Femur (tissue), 1 donor: Measurements from ENCODE around the gene TTC27.
"Not testable (repeated sequence)": the region's sequence is repeated elsewhere in the genome, so short reads cannot be mapped to it uniquely, and the experiment has no call there.

Experiments used
- DNase-seq: peaks from one replicate; pipeline ENCODE4 v3.0.0-alpha.2; 2017

TTC27 gene

DNA sequence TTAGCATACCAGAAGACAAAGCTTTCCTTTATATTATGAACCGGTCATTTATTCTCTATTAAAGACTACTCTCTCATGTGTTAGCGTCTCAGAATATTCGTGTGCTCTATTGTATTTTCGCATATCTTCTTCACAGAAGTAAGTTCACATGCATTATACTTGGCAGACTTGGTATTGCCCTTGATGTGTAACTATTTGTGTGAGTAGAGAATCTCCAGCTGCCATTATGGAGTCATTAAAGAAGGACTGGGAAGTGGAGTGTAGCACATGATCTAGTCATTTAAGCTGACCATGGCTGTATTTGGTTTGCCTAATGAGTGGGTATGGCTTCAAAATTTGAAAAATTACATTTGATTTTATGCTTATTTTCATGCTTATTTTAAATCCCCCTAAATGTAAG is 92.9 kb downstream of the TTC27 start:
- no peak for DNase-seq

DNA sequence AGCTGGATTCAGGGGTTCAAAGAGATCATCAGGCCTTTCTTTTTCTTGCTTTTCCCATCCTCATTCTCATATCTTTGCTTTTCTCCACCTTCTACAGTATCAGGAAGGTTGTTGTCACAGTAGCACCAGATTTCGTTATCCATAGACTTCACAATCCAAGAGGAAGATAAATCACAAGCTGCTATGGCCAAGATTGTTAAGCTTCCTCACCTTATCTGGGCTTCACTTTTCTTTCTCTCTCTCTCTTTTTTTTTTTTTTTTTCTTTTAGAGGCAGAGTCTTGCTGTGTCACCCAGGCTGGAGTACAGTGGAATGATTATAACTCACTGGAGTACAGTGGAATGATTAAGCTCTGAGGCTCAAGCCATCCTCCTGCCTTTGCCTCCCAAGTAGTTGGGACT is 93.5 kb downstream of the TTC27 start:
- DNase-seq = no peak

DNA sequence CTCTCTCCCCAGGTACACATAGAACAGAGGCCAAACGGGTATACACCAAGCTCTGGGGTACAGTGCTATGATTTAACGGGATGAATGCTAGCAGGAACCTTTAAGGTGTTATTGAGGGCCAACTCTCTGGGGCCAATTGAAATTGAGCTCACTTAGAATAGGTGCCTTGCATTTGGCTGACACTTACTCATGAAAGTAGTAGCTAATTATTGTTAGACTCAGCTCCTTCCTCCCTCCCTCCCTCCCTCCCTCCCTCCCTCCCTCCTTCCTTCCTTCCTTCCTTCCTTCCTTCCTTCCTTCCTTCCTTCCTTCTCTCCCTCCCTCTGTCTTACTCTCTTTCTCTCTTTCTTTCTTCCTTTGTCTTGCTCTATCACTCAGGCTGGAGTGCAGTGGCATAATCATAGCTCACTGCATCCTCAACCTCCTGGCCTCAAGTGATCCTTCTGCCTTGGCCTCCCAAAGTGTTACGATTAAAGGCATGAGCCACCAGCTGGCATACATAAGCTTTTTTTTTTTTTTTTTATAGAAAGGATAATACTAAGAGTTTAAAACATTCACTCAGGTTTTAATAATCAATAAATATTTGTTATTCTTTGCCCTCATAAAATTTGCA is 95.7 kb downstream of the TTC27 start:
- DNase-seq = no peak

DNA sequence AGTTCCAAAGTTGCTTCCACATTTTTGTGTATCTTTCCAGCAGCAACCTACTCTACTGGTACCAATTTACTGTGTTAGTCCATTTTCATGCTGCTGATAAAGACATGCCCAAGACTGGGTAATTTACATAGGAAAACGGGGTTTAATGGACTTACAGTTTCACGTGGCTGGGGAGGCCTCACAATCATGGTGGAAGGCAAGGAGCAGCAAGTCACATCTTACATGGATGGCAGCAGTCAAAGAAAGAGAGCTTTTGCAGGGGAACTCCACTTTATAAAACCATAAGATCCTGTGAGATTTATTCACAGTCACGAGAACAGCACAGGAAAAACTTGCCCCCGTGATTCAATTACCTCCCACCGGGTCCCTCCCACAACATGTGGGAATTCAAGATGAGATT is 98.8 kb downstream of the TTC27 start:
- DNase-seq = not testable (repeated sequence)

DNA sequence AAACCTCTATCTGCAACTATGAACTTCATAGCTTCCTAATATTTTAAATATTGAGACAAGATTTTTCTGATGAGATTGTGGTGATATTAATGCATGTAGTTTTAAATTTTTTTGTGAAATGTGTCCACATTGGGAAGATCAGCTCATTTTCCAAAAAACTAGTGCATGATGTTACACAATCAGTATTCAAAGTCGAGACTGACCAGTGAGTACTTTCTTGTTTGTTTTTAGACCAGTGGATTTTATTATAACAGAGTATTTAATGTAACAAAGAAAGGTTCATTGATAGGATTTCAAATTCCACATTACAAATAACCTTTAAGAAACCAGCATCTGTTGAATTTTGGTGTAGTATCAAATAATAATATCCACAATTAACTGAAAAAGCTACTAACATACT is 99.3 kb downstream of the TTC27 start:
- no peak for DNase-seq

DNA sequence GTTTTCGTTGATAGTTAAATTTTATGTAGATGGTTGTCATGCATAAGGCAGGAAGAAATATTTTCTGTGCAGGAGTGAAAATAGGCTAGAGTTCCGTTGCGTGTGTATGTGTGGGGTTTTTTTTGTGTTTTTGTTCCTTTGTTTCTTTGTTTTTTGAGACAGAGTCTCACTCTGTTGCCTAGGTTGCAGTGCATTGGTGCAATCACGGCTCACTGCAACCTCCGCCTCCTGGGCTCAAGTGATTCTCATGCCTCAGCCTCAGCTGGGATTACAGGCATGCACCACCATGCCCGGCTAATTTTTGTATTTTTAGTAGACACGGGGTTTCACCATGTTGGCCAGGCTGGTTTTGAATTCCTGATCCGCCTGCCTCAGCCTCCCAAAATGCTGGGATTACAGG is 103.1 kb downstream of the TTC27 start:
- not testable (repeated sequence) for DNase-seq

DNA sequence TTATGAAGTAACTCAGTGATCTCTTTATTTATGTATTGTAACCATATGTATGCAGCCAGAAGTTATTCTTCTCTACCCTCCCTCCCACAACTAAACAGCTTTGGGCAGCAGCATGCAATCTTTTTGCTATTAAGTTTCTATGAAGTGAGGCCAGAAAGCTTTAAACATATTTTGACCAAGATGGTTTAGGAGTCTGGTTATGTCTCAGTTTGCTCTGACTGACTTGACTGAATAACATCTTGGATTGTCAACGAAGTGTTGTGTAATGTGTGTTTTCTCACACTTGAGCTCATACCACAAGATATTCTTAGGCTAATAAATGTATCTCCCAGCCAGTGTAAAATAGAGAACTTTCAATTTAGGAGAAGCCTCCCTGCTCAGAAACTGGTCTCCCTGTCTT is 104.3 kb downstream of the TTC27 start:
- DNase-seq = no peak

DNA sequence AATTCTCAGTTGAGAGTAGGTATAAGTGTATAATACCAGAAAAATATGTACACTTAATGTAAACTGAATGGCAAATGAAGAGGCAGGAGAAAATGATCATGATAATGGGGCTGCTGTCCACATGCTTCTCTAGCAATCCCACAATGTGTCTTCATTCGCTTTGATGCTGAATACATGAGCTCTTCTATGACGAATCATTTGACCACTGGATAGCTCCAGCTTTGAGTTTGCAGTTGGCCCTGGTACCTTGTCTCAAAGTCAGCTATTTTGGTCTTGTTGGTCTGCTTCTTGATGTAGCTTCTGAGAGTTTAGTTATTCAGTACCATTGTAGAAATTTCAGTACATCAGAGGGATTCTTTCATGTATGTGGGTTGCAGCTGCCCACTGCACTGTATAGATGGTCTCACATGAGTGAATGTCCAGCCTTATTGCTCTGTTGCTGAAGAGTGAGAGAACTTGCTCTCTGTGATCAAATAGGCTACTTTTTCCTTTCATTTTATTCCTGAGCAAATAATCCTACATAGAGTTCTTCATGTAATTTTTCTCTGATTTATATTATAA is 105.1 kb downstream of the TTC27 start:
- DNase-seq = no peak

DNA sequence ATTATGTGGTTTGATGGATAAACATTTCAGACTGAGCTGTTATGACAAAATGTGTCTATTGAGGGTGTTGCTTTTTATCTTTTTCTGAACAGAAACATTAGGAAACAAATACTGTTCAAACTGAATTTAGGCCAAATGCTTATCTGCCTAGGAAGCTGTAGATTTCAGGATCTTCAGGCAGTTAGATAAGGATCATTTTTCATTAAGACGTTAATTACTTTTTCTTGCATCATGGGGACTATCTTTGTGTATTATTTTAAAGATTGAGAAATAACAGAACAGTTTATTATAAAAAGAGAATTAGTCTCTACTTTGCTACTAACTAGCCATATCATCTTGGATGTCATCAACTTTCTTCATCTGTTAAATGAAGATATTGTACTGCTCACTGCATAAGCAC is 107.5 kb downstream of the TTC27 start:
- DNase-seq = no peak

DNA sequence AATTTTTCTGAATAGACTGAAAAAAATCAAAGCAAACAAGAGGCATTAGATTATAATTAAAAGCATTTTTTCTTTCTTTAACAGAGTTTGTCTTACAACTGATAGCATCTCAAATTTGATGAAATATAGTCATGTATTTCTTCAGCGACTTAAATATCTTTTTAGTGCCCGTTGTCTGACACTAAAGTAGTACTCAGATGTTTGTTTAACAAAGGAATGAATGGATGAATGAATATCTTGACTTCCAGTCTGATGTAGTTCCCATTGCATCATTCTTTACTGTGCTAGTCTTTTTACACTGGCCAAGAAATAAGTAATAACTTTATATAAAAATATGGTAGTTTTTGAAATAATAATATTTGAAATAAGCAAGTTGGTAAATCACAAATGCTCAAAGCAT is 111.1 kb downstream of the TTC27 start:
- DNase-seq = no peak

DNA sequence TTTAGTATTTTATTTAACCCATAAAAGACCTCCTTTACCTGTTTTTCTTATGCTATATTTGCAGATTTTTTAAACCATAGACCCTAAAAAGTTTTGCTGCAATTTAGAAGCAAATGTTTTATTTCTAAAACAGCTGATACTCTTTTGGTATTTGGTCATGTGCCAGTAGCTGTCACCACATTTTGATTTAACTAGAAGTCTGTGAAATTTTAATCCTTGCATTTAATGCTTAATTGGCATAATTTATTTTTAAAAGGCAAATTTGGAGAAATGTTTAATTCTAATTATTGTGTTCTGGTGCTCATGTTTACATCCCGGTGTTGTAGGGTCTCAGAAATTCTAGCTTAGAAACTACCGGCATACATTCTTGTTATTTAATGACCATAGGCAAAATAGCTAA is 111.8 kb downstream of the TTC27 start:
- no peak for DNase-seq

DNA sequence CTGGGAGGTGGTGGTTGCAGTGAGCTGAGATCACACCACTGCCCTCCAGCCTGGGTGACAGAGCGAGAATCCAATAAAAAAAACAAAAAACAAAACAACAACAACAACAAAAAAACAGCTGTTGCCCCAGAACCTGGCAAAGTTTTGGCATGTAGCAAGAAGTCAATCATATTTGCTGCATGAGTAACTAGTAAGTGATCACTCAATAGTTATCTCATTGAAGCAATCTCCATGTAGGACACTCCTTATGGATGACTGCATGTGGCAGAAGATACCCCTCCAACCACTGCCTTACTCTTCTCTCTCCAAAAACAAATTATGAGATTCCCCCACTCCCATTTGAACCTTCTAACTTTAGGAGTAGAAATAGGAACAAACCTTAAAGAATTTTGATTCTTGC is 113.7 kb downstream of the TTC27 start:
- DNase-seq = no peak

DNA sequence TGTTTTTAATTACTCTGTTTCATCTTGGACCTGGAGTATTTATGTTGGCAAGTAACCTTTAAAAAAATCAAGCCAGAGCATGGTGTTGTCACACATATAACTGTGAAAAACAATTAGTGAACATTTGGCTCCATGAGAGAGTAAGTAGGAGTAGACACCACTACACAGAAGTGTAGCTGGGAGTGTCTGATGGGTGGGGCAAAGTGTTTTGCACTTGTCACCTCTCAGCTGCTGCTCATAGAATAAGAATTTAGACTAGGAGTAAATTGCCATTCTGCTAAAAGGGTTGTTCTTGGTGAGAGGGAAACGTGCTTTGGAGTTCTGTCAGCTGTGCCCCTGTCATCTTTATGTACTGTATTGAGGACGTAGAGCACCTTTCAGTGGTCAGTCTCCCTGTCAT is 114.5 kb downstream of the TTC27 start:
- no peak for DNase-seq

DNA sequence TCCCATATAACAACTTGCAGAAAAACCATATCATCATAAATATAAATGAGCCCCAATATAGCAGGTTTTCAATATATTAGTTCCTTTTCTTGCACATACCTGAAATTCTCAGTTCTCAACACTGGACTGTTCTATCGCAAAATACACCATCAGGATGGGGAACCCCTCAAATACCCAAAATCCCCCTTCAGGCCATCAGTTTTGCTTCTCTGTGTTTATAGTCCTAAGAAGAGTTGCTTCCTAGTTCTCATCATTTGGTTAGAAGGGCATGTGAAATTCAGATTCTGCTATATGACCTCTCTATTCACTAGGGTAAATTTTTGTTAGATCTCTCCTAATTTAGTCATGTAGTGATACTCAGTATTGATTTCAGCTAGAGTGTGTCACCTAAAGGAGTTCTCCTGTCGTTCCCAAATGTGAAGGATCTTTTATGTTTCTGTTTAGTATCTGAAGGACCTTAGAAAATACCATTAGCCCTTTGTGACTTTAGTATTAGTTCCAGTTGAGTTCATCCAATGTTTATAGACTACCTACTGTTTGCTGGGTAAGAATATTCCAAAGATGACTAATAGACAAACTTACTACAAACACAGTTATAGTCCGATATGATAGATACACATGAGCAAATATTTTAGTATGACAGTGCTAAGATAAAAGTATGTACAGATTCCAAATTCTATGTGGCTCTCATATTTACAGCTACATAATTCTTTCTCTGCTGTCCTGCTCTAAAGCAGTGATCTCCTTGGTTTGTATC is 115.8 kb downstream of the TTC27 start:
- DNase-seq = no peak

DNA sequence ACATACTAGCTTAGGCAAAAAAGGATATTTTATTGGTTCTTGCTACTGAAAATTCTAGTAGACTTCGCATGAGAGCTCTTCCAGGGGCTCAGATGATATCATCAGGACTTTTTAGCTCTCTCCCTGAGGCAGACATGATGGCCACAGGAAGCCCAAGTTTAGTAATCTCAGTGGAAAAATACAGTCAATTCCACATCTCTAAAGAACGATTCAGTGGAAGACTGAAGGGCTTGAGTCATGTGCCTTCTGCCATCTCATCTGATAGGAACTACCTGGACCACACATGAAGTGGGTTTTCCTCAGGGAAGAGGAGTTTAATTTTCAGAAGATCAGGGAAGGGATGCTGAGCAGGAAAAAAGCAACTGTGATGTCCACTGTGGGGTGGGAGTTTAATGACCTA is 117.3 kb downstream of the TTC27 start:
- no peak for DNase-seq

DNA sequence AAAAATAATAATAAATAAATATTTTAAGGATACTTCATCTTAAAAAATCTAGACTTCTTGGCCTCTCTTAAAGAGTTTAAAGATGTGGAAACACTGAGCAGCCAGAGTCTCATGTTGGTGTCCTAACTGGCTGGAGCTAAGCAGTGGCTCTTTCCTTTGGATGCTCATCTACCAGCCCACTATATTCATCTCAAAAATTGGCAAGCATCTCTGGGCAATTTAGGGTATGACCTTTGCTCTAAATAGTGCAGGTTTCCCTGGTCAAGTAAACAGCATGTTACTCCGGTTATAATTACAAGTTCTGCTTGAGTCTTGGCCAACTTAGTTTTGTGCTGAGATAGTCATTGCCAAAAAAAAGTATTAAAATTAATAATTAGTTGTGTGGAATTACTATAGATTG is 117.8 kb downstream of the TTC27 start:
- DNase-seq = no peak

DNA sequence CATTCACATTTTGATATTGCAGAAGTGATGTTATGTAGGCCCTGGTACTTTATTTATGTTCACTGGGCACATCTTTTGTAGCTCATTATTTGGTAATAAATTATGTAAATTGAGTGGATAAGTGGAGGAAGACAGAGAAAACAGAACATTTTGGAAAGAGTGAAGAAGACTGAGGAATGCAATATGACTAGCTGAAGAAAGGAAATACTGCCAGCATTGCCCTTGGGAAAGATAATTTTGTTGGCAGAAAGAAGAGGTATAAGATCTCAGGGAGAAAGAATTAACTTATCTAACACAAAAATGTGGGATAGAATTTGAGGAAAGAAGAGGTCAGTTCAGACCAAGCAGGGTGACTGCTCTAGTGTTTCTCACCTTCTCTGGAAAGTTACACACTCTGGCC is 118.8 kb downstream of the TTC27 start:
- no peak for DNase-seq

DNA sequence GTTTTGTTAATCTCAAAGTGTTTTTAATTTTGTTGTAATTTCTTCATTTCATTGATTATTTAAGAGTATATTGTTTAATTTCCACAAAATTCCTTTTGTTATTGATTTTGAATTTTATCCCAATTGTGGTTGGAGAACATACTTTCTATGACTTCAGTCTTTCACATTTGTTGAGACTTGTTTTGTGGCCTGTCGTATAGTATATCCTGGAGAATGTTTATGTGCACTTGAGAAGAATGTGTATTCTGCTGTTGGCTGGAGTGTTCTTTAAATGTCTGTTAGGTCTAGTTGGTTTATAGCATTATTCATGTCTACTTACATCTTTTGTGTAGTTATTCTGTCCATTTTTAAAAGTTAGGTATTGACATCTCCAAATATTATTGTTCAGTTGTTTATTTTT is 120.3 kb downstream of the TTC27 start:
- no peak for DNase-seq

DNA sequence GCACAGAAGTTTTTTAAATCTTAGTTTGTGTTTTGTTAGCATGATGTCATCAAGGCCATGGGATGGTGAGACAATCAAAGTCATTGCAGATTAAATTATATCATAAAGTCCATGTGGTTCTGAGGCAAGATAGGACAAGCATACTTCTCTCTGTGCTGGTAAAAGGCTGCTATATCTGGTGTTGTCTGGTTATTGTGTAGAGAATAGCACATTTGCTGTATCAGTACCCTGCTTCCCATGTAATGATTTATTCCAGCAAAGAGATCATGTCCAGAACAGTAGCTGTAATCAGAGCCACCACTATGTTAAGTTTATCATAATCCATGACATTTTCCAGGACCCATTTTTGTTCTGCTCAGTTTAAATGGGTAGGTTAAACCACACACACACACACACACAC is 123.0 kb downstream of the TTC27 start:
- DNase-seq = no peak

DNA sequence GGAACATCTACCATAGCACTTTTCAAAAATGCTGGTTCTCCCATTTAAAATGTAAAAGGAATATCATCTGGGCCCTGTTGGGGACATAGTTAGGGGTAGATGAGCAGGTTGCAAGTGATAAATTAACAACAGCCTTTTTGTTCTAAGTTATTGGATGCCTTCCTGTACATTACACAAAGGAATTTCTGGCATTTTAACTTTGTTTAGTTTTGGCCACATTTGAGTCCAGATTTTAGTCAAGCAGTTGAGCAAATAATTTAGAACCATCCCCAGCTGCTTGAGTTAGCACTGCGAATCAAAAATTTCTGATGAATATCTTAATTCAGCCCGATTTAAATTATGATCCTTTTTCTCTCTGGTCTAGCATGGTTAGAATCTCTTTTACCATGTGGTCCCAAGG is 124.4 kb downstream of the TTC27 start:
- DNase-seq = no peak

DNA sequence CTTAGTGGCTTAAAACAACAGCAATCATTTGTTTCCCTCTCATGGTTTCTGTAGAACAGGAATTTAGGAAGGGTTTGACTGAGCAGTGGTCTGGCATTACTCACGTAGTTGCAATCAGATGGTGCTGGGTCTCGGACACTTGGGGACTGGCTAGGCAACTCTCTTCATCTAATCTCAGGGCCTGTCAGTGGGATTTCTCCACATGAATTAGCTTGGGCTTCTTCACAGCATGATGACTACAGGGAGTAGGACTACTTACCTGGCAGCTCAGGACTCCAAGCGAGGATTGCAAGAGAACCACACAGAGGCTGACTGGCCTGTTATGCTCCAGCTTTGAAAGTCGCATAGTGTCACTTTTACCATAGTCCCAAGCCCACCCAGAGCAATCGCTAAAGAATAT is 125.1 kb downstream of the TTC27 start:
- no peak for DNase-seq

DNA sequence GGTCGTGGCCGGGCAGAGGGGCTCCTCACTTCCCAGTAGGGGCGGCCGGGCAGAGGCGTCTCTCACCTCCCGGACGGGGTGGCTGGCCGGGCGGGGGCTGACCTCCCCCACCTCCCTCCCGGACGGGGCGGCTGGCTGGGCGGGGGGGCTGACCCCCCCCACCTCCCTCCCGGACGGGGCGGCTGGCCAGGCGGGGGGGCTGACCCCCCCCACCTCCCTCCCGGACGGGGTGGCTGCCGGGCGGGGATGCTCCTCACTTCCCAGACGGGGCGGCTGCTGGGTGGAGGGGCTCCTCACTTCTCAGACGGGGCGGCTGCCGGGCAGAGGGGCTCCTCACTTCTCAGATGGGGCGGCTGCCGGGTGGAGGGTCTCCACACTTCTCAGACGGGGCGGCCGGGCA is 126.8 kb downstream of the TTC27 start:
- DNase-seq = not testable (repeated sequence)

DNA sequence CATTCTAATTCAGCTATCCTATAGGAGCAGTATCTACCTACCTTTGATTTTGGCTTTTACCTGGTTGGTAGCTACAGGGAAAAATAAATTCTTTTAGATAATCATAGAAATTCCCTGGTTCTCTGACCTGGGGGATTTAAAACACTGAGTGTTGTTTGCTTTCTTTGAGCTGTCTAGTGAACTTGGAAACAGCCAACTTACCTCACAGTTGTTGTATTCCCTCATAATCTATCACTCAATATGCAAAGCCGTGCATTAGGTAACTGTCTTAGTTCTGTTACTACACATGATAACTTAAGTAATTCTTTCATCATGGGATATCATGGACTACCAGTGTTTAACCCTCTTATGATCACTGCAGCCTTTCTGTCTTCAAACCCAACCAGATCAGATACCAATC is 127.8 kb downstream of the TTC27 start:
- no peak for DNase-seq

DNA sequence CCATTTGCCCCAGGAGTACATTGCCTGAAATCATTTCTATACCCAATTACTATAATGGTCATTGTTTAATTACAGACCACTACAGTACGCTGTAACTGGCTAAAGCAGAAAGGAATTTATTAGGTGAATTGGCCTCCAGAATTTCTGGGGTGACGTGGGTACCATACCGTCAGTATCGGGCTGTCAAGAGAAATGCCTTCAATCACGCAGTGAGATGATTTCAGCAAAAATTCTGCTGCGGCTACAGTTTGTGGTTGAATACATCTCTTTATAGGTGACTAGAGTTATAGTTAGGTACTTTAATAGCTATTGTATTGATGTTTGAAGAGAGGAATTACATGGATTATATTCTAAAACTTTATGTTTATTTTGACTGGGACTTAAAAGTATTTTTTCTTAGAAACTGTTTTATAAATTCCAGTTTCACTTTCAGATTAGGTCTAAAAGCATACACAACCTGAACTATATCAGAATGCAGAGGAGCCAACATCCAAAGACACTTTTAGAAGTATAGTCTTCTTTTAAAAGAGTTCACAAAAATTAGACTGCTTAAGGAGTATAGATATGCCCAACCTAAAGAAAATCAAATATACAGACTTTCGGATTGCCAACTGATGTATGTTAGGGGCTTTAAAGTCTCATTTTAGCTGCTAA is 128.4 kb downstream of the TTC27 start:
- no peak for DNase-seq
